Measurements from ENCODE around the gene PLXNC1.

The PLXNC1 gene

DNA sequence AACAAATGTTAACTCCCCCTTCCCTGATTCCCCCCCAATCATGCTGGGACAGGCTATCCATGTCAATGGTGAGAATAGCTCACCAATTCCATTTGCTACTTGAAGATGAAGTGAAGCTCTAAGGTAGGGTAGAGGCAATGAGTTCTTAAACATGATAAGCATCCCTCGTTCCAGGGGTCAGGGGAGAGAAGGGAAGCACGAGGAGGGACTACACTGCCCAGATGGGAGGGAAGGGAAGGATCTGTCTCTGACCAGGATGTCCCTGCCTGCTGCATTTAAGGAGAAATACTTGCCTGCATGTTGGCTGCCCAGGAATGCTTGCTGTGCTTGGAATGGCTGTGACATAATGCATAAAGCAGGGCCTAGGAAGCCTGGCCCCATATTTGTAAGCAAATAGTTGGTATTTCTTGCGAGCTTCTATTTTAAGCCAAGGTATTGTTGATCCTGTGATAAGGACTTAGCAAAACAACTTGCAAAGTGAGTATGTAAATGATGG, 156.2 kb downstream of the PLXNC1 start:
- H3K4me3 ChIP-seq (IDR thresholded peaks at IDR 0.05; ENCODE audit: insufficient read depth, low read depth, low read length), result no peak overlapping the region
- H3K36me3 ChIP-seq (ENCODE audit: insufficient read depth), result no peaks in the 10 kb centered on the region
- H3K79me2 ChIP-seq (ENCODE audit: insufficient read depth, low read depth), result no peaks in the 10 kb centered on the region
- peaks cover 24% of the 10 kb centered on the region for H3K4me1 ChIP-seq (ENCODE audit: low read depth, poor library complexity, severe bottlenecking)
- H3K27ac ChIP-seq, result no peak overlapping the region
- TF ChIP-seq, protein P1, sequence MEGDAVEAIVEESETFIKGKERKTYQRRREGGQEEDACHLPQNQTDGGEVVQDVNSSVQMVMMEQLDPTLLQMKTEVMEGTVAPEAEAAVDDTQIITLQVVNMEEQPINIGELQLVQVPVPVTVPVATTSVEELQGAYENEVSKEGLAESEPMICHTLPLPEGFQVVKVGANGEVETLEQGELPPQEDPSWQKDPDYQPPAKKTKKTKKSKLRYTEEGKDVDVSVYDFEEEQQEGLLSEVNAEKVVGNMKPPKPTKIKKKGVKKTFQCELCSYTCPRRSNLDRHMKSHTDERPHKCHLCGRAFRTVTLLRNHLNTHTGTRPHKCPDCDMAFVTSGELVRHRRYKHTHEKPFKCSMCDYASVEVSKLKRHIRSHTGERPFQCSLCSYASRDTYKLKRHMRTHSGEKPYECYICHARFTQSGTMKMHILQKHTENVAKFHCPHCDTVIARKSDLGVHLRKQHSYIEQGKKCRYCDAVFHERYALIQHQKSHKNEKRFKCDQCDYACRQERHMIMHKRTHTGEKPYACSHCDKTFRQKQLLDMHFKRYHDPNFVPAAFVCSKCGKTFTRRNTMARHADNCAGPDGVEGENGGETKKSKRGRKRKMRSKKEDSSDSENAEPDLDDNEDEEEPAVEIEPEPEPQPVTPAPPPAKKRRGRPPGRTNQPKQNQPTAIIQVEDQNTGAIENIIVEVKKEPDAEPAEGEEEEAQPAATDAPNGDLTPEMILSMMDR (conservative IDR thresholded peaks at IDR 0.05; ENCODE audit: low read depth, low read length), result no peak
- no peaks in the 10 kb centered on the region for H3K27me3 ChIP-seq (ENCODE audit: insufficient read depth, low read depth)
- H3K4me2 ChIP-seq, result peak overlapping the region; percentile 41
- H4K20me1 ChIP-seq (ENCODE audit: insufficient read depth), result no peaks in the 10 kb centered on the region
- H3K9ac ChIP-seq, result no peak overlapping the region
- H2AFZ ChIP-seq (ENCODE audit: low read depth), result no peak overlapping the region

DNA sequence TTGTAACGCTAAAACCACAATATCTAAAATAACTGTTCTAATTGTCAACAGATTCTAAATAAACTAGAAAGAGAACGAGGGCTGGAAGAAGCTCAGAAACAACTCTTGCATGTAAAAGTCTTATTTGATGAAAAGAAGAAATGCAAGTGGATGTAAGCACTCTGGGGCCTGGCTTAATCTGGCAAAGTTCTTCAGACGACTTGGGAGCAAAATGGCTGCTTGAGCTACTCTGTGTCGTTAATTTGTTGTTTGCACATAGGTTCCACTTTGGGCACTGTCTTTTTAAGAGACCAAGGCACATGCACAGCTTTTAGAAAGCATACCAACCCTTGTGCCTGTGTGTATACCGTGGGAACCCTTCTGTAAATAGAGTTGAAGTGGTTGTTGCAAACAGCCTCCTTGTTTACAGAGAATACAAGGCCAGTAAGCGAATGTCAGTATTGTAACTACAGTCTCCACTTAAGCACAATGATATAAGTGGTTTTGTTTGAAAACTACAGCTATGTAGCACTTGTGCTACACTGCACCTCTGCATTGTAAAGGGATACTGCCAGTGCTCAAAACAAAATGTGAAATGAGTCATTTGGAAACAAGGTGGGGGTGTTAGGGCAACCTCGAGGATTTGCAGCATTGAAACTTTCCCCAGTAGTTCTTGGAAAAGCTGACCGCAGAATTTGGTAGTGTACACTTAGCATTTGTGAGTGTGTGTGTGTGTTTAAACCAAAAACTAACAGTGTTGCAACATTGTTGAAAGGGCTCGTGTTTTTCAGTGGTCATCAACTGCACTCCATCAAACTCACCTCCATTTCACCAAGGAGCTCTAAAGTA, 157.0 kb downstream of the PLXNC1 start:
- no peak overlapping the region for H3K4me3 ChIP-seq (IDR thresholded peaks at IDR 0.05; ENCODE audit: insufficient read depth, low read depth, low read length)
- peak overlapping the region; percentile 24; the same call in 1 of the 2 replicates for H3K27ac ChIP-seq
- H3K4me1 ChIP-seq (ENCODE audit: low read depth, poor library complexity, severe bottlenecking), result peaks cover 24% of the 10 kb centered on the region
- no peaks in the 10 kb centered on the region for H3K27me3 ChIP-seq (ENCODE audit: insufficient read depth, low read depth)
- H3K79me2 ChIP-seq (ENCODE audit: insufficient read depth, low read depth), result no peaks in the 10 kb centered on the region
- H2AFZ ChIP-seq (ENCODE audit: low read depth), result no peak overlapping the region
- TF ChIP-seq, protein P1 (conservative IDR thresholded peaks at IDR 0.05; ENCODE audit: low read depth, low read length), result no peak
- H3K36me3 ChIP-seq (ENCODE audit: insufficient read depth), result no peaks in the 10 kb centered on the region
- H3K9ac ChIP-seq, result no peak overlapping the region
- peak overlapping the region; percentile 41 for H3K4me2 ChIP-seq
- H4K20me1 ChIP-seq (ENCODE audit: insufficient read depth), result no peaks in the 10 kb centered on the region

DNA sequence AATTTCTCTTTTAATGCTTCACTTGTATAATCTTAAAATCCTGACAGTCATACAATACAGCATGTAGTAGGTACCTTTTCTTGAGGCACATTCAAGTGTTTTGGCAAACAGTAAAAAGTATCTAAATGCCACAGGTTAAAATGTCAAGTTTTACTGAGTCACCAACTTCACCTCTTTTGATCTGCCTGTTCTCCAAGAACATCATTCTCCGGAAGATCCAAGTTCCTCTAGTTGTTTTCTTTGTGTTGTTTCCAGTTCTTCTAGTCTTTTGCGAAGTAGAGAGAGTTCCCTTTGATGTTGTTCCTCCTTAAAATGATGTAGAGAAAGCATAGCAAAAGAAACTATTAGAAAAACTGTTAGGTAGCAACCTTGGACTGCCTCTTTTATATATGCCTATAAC, 160.2 kb downstream of the PLXNC1 start:
- no peak overlapping the region for H3K27ac ChIP-seq
- no peak overlapping the region for H2AFZ ChIP-seq (ENCODE audit: low read depth)

DNA sequence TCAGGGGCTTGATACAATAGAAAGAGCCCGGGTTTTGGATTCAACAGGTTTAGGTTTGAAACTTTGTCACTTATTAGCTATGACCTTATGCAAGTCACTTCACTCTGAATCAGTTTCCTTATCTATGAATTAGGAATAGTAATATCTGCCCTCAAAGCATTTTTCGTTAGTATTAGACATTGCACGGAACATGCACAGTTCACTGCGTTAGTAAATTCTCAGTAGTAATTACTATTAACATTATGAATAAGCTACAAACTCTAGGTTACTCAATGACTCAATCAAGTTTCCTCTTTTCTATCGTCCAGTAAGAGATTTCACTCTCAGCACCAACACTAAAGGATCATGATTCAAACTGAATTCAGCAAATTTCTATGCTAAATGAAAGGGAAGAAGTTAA, 161.0 kb downstream of the PLXNC1 start:
- peaks cover 26% of the 10 kb centered on the region for H3K4me1 ChIP-seq (ENCODE audit: low read depth, poor library complexity, severe bottlenecking)
- no peak overlapping the region for H3K27ac ChIP-seq
- H4K20me1 ChIP-seq (ENCODE audit: insufficient read depth), result no peaks in the 10 kb centered on the region
- H3K79me2 ChIP-seq (ENCODE audit: insufficient read depth, low read depth), result no peaks in the 10 kb centered on the region
- no peak overlapping the region for H3K4me2 ChIP-seq
- no peak overlapping the region for H3K4me3 ChIP-seq (IDR thresholded peaks at IDR 0.05; ENCODE audit: insufficient read depth, low read depth, low read length)
- TF ChIP-seq, protein P1 (conservative IDR thresholded peaks at IDR 0.05; ENCODE audit: low read depth, low read length), result no peak
- no peak overlapping the region for H2AFZ ChIP-seq (ENCODE audit: low read depth)
- no peak overlapping the region for H3K9ac ChIP-seq
- no peaks in the 10 kb centered on the region for H3K36me3 ChIP-seq (ENCODE audit: insufficient read depth)
- no peaks in the 10 kb centered on the region for H3K27me3 ChIP-seq (ENCODE audit: insufficient read depth, low read depth)

More for the DNA sequence above, 160.2 kb downstream of the PLXNC1 start:
- TF ChIP-seq, protein P1 (conservative IDR thresholded peaks at IDR 0.05; ENCODE audit: low read depth, low read length), result no peak
- Histone ChIP-seq H3K9ac (no peak overlapping the region), H3K4me3 (IDR thresholded peaks at IDR 0.05; ENCODE audit: insufficient read depth, low read depth, low read length) (no peak overlapping the region), H3K4me2 (no peak overlapping the region), H3K4me1 (ENCODE audit: low read depth, poor library complexity, severe bottlenecking) (peaks cover 26% of the 10 kb centered on the region), H4K20me1 (ENCODE audit: insufficient read depth) (no peaks in the 10 kb centered on the region), H3K79me2 (ENCODE audit: insufficient read depth, low read depth) (no peaks in the 10 kb centered on the region), H3K27me3 (ENCODE audit: insufficient read depth, low read depth) (no peaks in the 10 kb centered on the region), H3K36me3 (ENCODE audit: insufficient read depth) (no peaks in the 10 kb centered on the region)
